Ramos (cell line): ENCODE measurements around the gene HOXA1.

Experiments used
- in situ Hi-C: fragments of 300-500 bp; cut with MboI; formaldehyde crosslinking; loops from one replicate; pipeline ENCODE4 v1.14.3; 2022; ENCODE audit warnings: low sequenced_read_pairs; ENCODE audit not compliant: unreplicated experiment

Gene HOXA1

DNA sequence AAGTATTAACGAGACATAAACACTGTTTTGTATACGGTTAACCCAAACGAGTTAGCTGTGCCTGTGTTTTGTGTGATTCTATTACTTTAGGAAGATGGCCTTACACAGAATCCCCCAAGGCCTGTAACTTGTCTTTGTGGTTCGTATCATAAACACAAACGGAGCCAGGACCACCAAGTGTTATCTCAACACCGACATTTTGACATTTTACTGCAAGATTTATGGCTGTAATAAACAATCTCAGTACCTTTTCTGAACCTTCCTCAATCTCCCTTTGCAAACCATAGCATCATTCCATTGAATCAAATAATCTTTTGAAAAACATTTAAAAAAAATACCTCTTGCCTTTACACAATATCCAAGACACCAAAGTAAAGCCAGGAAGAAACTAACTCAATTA lies 37.2 kb upstream of the HOXA1 start:
- in situ Hi-C loops, result no loop called here

- in situ Hi-C loops, result no loop called here
Measured at GRCh38 chr7:27132214-27132613, 36.4 kb upstream of the HOXA1 start.

GRCh38 chr7:27131390-27131819 lies 35.6 kb upstream of the HOXA1 start:
- in situ Hi-C loops, result no loop called here

GRCh38 chr7:27130540-27131389 lies 35.0 kb upstream of the HOXA1 start, which contains the start of gene HOXA4:
HOXA4 (minus strand) TSS chr7:27130757; CDS start chr7:27130733, 24 bp downstream.
- in situ Hi-C loops, result no loop called here

- in situ Hi-C loops, result no loop called here
Measured at GRCh38 chr7:27129729-27130539, 34.1 kb upstream of the HOXA1 start.

- in situ Hi-C loops, result no loop called here
Measured at GRCh38 chr7:27128776-27129728, 33.3 kb upstream of the HOXA1 start.

GRCh38 chr7:27128034-27128433 lies 32.2 kb upstream of the HOXA1 start:
- in situ Hi-C loops, result no loop called here

GRCh38 chr7:27126596-27127327 lies 31.0 kb upstream of the HOXA1 start:
- in situ Hi-C loops, result no loop called here

DNA sequence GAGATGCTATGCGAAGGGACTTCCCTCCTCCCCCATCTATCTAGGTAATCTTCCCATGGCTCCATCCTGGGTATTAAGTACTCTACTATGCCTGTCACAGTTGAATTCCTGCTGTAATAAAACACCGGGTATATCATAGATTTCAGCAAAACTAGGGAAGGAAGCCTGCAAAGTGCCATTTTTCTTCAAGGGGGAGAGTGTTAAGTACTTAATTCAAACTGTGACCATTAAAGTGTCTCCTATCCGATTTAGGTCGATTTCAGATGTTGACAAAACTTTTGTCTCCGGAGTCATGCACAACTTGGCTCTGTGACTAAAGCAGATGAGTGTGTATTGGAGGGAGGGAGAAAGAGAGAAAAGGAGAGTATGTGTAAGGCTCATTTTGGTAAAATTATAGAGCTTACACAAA lies 30.2 kb upstream of the HOXA1 start:
- in situ Hi-C loops, result no loop called here

DNA sequence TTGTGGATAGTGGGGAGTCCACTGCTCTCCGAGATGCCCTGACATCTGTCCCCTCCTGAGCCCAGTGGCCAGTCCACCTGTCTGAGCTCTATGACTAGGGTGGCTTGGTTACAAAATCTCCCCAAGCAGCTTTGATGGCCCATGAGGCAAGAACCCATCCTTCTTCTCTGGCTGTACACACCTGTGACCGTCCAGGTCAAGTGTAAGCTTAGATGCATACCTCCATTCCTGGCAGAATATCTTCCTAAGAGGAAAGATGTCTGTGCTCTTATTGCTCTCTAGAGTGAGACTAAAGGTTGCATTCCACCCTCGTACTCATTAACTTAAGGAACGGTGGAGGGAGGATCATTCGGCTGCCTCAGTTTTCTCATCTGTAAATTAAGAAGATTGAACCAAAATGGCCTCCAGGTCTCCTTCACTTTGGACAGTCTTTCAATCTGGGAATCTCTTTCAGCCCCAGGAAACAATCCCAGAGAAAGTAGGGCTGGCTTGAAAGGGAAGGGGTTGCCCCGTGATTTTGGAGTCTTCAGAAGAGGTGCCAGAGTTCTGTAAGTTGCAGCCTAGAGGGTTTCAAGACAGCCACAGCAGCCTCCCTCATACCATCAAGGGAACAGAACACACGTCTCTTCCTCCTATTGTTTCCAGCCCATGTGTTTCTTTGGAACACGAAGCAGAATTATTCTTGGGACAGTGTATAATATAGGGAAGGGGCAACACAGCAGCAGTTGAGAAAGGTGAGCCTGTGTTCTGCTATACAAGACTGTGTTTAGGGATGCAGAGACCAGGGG lies 29.3 kb upstream of the HOXA1 start:
- in situ Hi-C loops, result no loop called here

- in situ Hi-C loops, result no loop called here
Measured at GRCh38 chr7:27124096-27124901, 28.5 kb upstream of the HOXA1 start.

DNA sequence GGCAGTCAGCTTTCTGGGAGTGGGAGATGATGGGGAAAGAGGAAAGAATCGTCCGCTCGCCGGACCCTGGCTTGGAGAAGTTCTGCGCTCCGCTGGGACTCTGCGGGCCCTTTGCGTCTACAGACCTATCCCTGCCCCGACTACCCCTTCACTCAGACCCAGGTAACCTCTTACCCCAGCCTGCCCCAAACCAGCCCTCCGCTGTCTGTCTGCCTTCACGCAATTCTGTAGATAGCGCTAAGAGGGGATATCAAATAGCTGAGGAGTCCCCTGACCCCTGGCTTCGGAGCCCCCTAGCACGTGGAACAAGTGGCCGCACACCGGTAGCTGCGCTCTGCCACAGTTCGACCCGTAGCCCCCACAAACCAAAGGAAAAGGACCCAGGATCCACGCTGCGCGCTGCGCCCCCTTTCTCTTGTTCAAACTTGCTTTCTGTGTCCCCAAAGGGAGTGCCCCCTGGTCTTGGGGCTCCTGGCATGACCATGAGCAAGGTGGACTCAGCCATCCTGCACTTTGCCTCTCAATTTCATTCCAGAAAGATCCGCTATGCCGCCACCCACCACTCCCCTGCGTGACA lies 27.8 kb upstream of the HOXA1 start:
- in situ Hi-C loops, result no loop called here

DNA sequence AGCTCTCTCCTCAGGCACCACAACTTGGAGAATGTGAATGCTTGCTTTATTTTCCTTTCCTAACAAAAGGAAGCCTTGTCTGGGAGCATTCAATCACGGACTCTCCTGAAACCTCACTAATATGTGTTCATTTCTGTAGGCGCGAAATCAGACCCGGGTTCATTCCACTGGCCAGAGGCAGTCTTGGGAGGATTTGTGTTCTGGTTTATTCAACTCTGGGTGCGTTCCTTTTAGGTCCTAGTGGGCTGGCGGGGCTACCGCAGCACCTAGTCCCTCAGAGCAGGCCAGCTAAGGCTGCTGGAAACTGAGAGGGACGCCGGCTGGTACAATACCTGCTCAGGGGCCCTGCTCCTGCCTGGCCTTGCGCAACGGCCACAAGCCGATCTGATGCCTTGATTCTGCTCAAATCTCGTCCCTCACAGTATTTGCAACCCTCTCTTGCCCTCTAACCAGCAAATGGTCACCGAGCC lies 27.2 kb upstream of the HOXA1 start:
- in situ Hi-C loops, result no loop called here

GRCh38 chr7:27122077-27122910 lies 26.5 kb upstream of the HOXA1 start:
- in situ Hi-C loops, result no loop called here

DNA sequence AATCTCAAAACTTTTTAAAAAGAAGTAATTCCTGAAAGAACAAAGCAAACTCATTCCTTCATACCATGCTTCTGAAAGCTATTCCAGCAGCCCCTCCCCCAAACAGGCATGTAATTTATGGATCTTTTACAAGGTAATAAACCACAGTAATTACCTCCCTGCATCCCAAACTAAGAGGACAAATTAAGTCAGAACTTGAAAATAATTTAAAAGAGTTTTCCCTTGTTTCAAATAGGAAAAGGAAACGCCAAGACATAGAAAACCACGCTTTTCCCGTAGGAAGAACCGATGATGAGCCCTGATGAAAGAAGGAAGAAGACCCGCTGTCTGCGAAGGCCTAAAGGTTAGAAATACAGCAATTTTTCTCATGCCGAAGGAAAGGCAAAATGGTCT lies 25.9 kb upstream of the HOXA1 start:
- in situ Hi-C loops, result no loop called here

GRCh38 chr7:27119412-27119911 lies 23.7 kb upstream of the HOXA1 start:
- in situ Hi-C loops, result no loop called here
